Liver (tissue), 9 donors: Measurements from ENCODE around the gene HOXD8. TPM values are rescaled to one million over a fixed set of nuclear protein-coding genes. Genes with fewer than 3 reads are reported as not detected.

Experiments
- DNase-seq: peaks from one replicate; pipeline ENCODE4 v3.0.0-alpha.2; 2017; ENCODE audit warnings: low spot score
- H3K27ac ChIP-seq, 2 donors: one replicate each; pipeline ENCODE4 v1.7.0; 2013; ENCODE audit warnings: inconsistent platforms in 2 of 2, low read length in 2 of 2, control low read depth in 1 of 2, low read depth in 1 of 2, mild to moderate bottlenecking in 1 of 2
- H3K27me3 ChIP-seq, 4 donors: one replicate each; pipeline versions ENCODE4 v1.6.1 to v1.7.0; 2013; ENCODE audit warnings: low read length in 3 of 4, inconsistent platforms in 1 of 4, mild to moderate bottlenecking in 1 of 4, moderate library complexity in 1 of 4; ENCODE audit not compliant: control insufficient read depth in 4 of 4, insufficient read depth in 4 of 4
- H3K36me3 ChIP-seq, 4 donors: one replicate each; pipeline versions ENCODE4 v1.6.1 to v1.7.0; 2013; ENCODE audit warnings: low read length in 3 of 4, mild to moderate bottlenecking in 3 of 4, low read depth in 1 of 4, moderate library complexity in 1 of 4; ENCODE audit not compliant: control insufficient read depth in 4 of 4, insufficient read depth in 3 of 4
- H3K4me1 ChIP-seq, 4 donors: one replicate each; pipeline versions ENCODE4 v1.6.1 to v1.7.0; 2013; ENCODE audit warnings: low read length in 3 of 4, mild to moderate bottlenecking in 3 of 4, moderate library complexity in 1 of 4; ENCODE audit not compliant: control insufficient read depth in 4 of 4, insufficient read depth in 4 of 4
- H3K4me3 ChIP-seq, 3 donors: one replicate each; pipeline versions ENCODE4 v1.6.1 to v1.7.0; 2013; ENCODE audit warnings: low read length in 3 of 3, control low read depth in 1 of 3, low read depth in 1 of 3, mild to moderate bottlenecking in 1 of 3
- H3K9ac ChIP-seq, 2 donors: one replicate each; pipeline ENCODE4 v1.7.0; 2013; ENCODE audit warnings: low read length in 2 of 2, mild to moderate bottlenecking in 2 of 2, moderate library complexity in 2 of 2, control low read depth in 1 of 2, low read depth in 1 of 2
- H3K9me3 ChIP-seq, 4 donors: one replicate each; pipeline versions ENCODE4 v1.6.1 to v1.7.0; 2013; ENCODE audit warnings: low read length in 3 of 4; ENCODE audit not compliant: control insufficient read depth in 4 of 4
- EGR1 ChIP-seq, 2 donors: IDR thresholded peaks; 2 replicates each; pipeline ENCODE4 v1.6.1; 2016 to 2018; ENCODE audit warnings: antibody characterized with exemption in 2 of 2, low read depth in 2 of 2
- FOXA1 ChIP-seq: IDR thresholded peaks from 2 replicates; pipeline ENCODE4 v1.6.1; 2016; ENCODE audit warnings: antibody characterized with exemption
- FOXA2 ChIP-seq: IDR thresholded peaks from 2 replicates; pipeline ENCODE4 v1.6.1; 2016; ENCODE audit warnings: antibody characterized with exemption
- GABPA ChIP-seq, 2 donors: IDR thresholded peaks in 1 of 2; conservative IDR thresholded peaks in 1 of 2; 2 replicates each; pipeline ENCODE4 v1.6.1; 2016; ENCODE audit warnings: antibody characterized with exemption in 2 of 2, mild to moderate bottlenecking in 1 of 2, moderate library complexity in 1 of 2
- HNF4A ChIP-seq, 2 donors: conservative IDR thresholded peaks; 2 replicates each; pipeline ENCODE4 v1.6.1; 2016; ENCODE audit warnings: antibody characterized with exemption in 2 of 2, mild to moderate bottlenecking in 2 of 2
- JUND ChIP-seq, 2 donors: IDR thresholded peaks; 2 replicates each; pipeline ENCODE4 v1.6.1; 2016; ENCODE audit warnings: antibody characterized with exemption in 2 of 2
- SP1 ChIP-seq: IDR thresholded peaks from 2 replicates; pipeline ENCODE4 v1.6.1; 2018; ENCODE audit warnings: antibody characterized with exemption, mild to moderate bottlenecking
- TAF1 ChIP-seq: conservative IDR thresholded peaks from 2 replicates; pipeline ENCODE4 v1.6.1; 2016; ENCODE audit warnings: antibody characterized with exemption, mild to moderate bottlenecking
- YY1 ChIP-seq: IDR thresholded peaks from 2 replicates; pipeline ENCODE4 v1.6.1; 2016; ENCODE audit warnings: antibody characterized with exemption, mild to moderate bottlenecking
- WGBS: extraction: QIAGEN DNeasy Blood & Tissue Kit; methylation state at CpG from one replicate; pipeline ENCODE4 v1.1.7; 2013; 5-methylcytosine and 5-hydroxymethylcytosine counted together
- polyA plus RNA-seq, 2 donors: library from polyadenylated mRNA; stranded (reverse) in 1 of 2; unstranded in 1 of 2; fragments of 200-250 nt in 1 of 2; fragments of >200 nt in 1 of 2; fragmentation: Nextera tagmentation in 1 of 2; extraction: Ambion mirVana in 1 of 2; gene quantifications; one replicate each; pipeline versions ENCODE4 v1.2.1 to v1.2.3, GENCODE V29; 2013 to 2015
- total RNA-seq, 2 donors: library from RNA; depleted of rRNA; stranded (reverse); fragments of >200 nt; gene quantifications; one replicate each; pipeline ENCODE4 v1.2.3, GENCODE V29; 2014
- TF ChIP-seq, protein P1 (sequence below): IDR thresholded peaks from 2 replicates; pipeline ENCODE4 v1.6.1; 2016; ENCODE audit warnings: antibody characterized with exemption
- TF ChIP-seq, protein P2 (sequence below): fragments of 150-350 bp; IDR thresholded peaks from 2 replicates; pipeline ENCODE4 v1.5.1; 2017; ENCODE audit warnings: improper control_type of control experiment, low read depth, low read length; ENCODE audit not compliant: missing input control
- TF ChIP-seq, protein P3 (sequence below): IDR thresholded peaks from 2 replicates; pipeline ENCODE4 v1.6.1; 2016; ENCODE audit warnings: antibody characterized with exemption
- TF ChIP-seq, protein P4 (sequence below): IDR thresholded peaks from 2 replicates; pipeline ENCODE4 v1.6.1; 2016; ENCODE audit warnings: antibody characterized with exemption, mild to moderate bottlenecking
- TF ChIP-seq, protein P5 (sequence below): IDR thresholded peaks from 2 replicates; pipeline ENCODE4 v1.6.1; 2016; ENCODE audit warnings: antibody characterized with exemption
- donor health status: healthy.
- donor health status: healthy.
- donor health status: healthy.
- donor health status: healthy.
- donor health status: healthy.

The HOXD8 gene
- total and polyA plus RNA-seq, 4 donors, result 0.06 to 0.19 (median 0.08) TPM; not detected in 1

DNA sequence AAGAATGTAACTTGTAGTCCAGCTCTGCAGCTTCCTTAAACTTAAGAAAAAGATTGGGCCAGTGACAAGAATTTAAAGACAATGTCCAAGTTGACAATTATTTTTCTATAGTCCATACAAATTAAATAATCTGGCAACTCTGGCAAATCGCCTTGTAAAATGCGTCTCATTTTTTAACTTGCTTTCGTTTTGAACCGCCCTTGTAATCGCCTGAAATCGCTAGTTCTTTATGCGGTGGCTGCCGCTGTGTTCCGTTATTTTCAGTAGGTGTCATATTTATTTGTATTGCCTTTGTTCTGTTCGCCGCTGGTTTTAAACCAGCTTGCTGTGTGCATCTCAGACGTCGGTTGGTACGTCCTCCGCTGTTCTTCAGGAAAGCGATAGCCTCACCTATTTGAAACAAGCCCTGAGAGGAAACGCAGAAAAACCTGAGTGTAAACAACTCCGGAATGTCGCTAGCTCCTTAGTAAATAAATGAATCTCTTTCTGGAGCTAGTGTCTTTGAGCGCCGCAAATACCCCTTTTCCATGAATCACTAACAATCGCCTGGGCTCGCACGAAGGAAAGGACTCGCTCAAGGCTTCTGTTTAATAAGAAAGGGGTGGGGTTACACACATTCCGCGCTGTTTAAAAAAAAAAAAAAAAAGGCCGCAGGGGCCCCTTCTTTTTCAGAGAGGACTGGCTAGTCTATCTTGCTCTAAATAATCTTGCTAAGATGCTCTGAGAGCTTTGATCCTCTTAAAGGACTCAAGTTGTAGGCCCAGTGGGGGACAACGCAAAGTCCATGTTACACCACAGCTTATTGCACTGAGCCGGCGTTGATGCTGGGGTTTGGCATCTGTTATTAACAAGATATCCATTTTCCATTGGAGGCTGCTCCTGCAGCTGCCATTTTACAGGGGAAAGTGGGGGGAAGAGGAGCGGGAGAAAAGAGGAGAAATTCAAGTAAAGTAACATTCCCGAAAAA lies 3.0 kb downstream of the HOXD8 start:
- TF ChIP-seq, protein P1, sequence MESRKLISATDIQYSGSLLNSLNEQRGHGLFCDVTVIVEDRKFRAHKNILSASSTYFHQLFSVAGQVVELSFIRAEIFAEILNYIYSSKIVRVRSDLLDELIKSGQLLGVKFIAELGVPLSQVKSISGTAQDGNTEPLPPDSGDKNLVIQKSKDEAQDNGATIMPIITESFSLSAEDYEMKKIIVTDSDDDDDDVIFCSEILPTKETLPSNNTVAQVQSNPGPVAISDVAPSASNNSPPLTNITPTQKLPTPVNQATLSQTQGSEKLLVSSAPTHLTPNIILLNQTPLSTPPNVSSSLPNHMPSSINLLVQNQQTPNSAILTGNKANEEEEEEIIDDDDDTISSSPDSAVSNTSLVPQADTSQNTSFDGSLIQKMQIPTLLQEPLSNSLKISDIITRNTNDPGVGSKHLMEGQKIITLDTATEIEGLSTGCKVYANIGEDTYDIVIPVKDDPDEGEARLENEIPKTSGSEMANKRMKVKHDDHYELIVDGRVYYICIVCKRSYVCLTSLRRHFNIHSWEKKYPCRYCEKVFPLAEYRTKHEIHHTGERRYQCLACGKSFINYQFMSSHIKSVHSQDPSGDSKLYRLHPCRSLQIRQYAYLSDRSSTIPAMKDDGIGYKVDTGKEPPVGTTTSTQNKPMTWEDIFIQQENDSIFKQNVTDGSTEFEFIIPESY, result no peak
- TF ChIP-seq YY1 (no peak), TAF1 (no peak), FOXA2 (no peak), EGR1 (IDR thresholded peaks at IDR 0.05; ENCODE audit: low read depth in 2 of 2) (no peak), FOXA1 (no peak), HNF4A (conservative IDR thresholded peaks at IDR 0.05) (no peak), SP1 (no peak)
- TF ChIP-seq, protein P2, sequence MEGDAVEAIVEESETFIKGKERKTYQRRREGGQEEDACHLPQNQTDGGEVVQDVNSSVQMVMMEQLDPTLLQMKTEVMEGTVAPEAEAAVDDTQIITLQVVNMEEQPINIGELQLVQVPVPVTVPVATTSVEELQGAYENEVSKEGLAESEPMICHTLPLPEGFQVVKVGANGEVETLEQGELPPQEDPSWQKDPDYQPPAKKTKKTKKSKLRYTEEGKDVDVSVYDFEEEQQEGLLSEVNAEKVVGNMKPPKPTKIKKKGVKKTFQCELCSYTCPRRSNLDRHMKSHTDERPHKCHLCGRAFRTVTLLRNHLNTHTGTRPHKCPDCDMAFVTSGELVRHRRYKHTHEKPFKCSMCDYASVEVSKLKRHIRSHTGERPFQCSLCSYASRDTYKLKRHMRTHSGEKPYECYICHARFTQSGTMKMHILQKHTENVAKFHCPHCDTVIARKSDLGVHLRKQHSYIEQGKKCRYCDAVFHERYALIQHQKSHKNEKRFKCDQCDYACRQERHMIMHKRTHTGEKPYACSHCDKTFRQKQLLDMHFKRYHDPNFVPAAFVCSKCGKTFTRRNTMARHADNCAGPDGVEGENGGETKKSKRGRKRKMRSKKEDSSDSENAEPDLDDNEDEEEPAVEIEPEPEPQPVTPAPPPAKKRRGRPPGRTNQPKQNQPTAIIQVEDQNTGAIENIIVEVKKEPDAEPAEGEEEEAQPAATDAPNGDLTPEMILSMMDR, result no peak
- DNase-seq, result no peak
- H3K4me1 ChIP-seq, result peaks cover 4 to 22% (median 12%) of the 10 kb centered on the region in 4 donors
- no peak overlapping the region for H3K9ac ChIP-seq
- H3K36me3 ChIP-seq, result no peaks in the 10 kb centered on the region
- H3K4me3 ChIP-seq, result peak overlapping the region in 1 of 3 donors; percentile 13
- 14% methylated on average over 33 of the region's 33 CpGs for WGBS
- peaks cover 11 to 60% (median 23%) of the 10 kb centered on the region in 4 donors for H3K27me3 ChIP-seq
- no peak overlapping the region for H3K27ac ChIP-seq
- H3K9me3 ChIP-seq, result peaks cover 0 to 11% (median 0%) of the 10 kb centered on the region in 4 donors

DNA sequence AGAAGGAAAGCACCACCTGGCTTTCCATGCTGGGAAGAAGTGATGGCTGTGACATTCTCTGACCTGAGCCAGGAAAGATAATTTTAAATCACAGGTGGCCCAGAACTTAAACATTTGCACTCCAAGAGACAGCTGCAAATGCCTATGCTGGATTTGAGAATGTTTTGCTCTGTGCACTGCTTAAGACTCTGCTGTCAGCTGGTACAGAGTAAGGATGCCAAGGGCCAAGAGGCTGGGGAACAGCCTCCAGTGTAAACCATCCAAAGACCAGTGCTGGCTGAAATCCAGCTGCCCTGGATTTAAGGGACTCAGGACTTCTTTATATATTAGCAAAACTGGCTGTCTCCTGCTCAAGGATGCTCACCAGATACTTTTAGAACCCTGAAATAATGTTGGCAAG lies 3.9 kb downstream of the HOXD8 start:
- TF ChIP-seq, protein P3, sequence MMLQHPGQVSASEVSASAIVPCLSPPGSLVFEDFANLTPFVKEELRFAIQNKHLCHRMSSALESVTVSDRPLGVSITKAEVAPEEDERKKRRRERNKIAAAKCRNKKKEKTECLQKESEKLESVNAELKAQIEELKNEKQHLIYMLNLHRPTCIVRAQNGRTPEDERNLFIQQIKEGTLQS, result no peak
- TF ChIP-seq FOXA1, result no peak
- TF ChIP-seq, protein P4, sequence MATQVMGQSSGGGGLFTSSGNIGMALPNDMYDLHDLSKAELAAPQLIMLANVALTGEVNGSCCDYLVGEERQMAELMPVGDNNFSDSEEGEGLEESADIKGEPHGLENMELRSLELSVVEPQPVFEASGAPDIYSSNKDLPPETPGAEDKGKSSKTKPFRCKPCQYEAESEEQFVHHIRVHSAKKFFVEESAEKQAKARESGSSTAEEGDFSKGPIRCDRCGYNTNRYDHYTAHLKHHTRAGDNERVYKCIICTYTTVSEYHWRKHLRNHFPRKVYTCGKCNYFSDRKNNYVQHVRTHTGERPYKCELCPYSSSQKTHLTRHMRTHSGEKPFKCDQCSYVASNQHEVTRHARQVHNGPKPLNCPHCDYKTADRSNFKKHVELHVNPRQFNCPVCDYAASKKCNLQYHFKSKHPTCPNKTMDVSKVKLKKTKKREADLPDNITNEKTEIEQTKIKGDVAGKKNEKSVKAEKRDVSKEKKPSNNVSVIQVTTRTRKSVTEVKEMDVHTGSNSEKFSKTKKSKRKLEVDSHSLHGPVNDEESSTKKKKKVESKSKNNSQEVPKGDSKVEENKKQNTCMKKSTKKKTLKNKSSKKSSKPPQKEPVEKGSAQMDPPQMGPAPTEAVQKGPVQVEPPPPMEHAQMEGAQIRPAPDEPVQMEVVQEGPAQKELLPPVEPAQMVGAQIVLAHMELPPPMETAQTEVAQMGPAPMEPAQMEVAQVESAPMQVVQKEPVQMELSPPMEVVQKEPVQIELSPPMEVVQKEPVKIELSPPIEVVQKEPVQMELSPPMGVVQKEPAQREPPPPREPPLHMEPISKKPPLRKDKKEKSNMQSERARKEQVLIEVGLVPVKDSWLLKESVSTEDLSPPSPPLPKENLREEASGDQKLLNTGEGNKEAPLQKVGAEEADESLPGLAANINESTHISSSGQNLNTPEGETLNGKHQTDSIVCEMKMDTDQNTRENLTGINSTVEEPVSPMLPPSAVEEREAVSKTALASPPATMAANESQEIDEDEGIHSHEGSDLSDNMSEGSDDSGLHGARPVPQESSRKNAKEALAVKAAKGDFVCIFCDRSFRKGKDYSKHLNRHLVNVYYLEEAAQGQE, result no peak
- TF ChIP-seq, protein P5, sequence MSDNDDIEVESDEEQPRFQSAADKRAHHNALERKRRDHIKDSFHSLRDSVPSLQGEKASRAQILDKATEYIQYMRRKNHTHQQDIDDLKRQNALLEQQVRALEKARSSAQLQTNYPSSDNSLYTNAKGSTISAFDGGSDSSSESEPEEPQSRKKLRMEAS, result no peak
- TF ChIP-seq JUND (IDR thresholded peaks at IDR 0.05), result no peak
- TF ChIP-seq, protein P1, result no peak
- TF ChIP-seq GABPA (IDR thresholded peaks at IDR 0.05 in 1 of 2, conservative IDR thresholded peaks at IDR 0.05 in 1 of 2), result no peak
- no peak for TF ChIP-seq YY1
- no peak for TF ChIP-seq SP1
- peaks cover 4 to 22% (median 12%) of the 10 kb centered on the region in 4 donors for H3K4me1 ChIP-seq
- H3K4me3 ChIP-seq, result no peak overlapping the region
- H3K36me3 ChIP-seq, result no peaks in the 10 kb centered on the region
- no peak overlapping the region for H3K27ac ChIP-seq
- H3K27me3 ChIP-seq, result peaks cover 10 to 62% (median 20%) of the 10 kb centered on the region in 4 donors
- DNase-seq, result no peak
- no peak overlapping the region for H3K9ac ChIP-seq
- H3K9me3 ChIP-seq, result peaks cover 0 to 11% (median 0%) of the 10 kb centered on the region in 4 donors
